B cell (primary cell): ENCODE data around the gene TRIM40. TPM values are rescaled to one million over a fixed set of nuclear protein-coding genes. Genes with fewer than 3 reads are reported as not detected.

Source experiments
- ATAC-seq: fragments of 200-7000 bp; cut with Tn5 transposase; one replicate; pipeline ENCODE4 v1.10.0; 2021; ENCODE audit warnings: low read depth, mild to moderate bottlenecking, moderate number of reproducible peaks, moderate library complexity
- CTCF ChIA-PET: fragments of 350-600 bp; sonication (Branson Sonifier 250); formaldehyde crosslinking; loops from one replicate; lab custom pipeline; 2021; ENCODE audit warnings: antibody characterized with exemption, inconsistent platforms; lab: Charles Lee
- POLR2A ChIA-PET: fragments of 350-600 bp; sonication (Branson Sonifier 250); formaldehyde crosslinking; loops from one replicate; lab custom pipeline; 2021; ENCODE audit warnings: antibody characterized with exemption; lab: Charles Lee
- DNase-seq: peaks from one replicate; pipeline ENCODE4 v3.0.0; 2013
- H2AFZ ChIP-seq: 2 replicates; pipeline ENCODE4 v1.6.1; 2012; ENCODE audit warnings: mild to moderate bottlenecking, low read depth, low read length; ENCODE audit not compliant: insufficient read depth, poor library complexity, severe bottlenecking
- H3K27ac ChIP-seq, 2 donors: 1 replicate in 1 of 2; 2 replicates in 1 of 2; pipeline ENCODE4 v1.5.1; 2012 to 2013; ENCODE audit warnings: low read length in 2 of 2, mild to moderate bottlenecking in 2 of 2, moderate library complexity in 1 of 2
- H3K27me3 ChIP-seq, 4 experiments: fragments of 200-600 bp in 1 of 4; sonication (generic) in 1 of 4; replicated peaks in 1 of 4; 1 replicate in 2 of 4; 2 replicates in 2 of 4; pipeline versions ENCODE4 v1.6.1 to v1.7.0; 2013 to 2016; ENCODE audit warnings: low read length in 3 of 4, mild to moderate bottlenecking in 2 of 4, mixed read lengths in 1 of 4, moderate library complexity in 1 of 4; ENCODE audit not compliant: insufficient read depth in 4 of 4, control insufficient read depth in 3 of 4; ENCODE audit errors: control extremely low read depth in 1 of 4
- H3K36me3 ChIP-seq, 2 experiments: replicated peaks in 1 of 2; 1 replicate in 1 of 2; 2 replicates in 1 of 2; pipeline versions ENCODE4 v1.6.1 to v1.7.1; 2013; ENCODE audit warnings: low read length in 1 of 2; ENCODE audit not compliant: insufficient read depth in 2 of 2, control insufficient read depth in 1 of 2; ENCODE audit errors: control extremely low read depth in 1 of 2, extremely low read depth in 1 of 2
- H3K4me1 ChIP-seq, 2 donors: fragments of 200-600 bp in 1 of 2; sonication (generic) in 1 of 2; 1 replicate in 1 of 2; 2 replicates in 1 of 2; pipeline versions ENCODE4 v1.5.1 to v1.6.1; 2013 to 2017; ENCODE audit warnings: low read length in 2 of 2; ENCODE audit not compliant: control insufficient read depth in 2 of 2, insufficient read depth in 2 of 2
- H3K4me2 ChIP-seq: replicated peaks from 2 replicates; pipeline ENCODE3; 2012; ENCODE audit warnings: mild to moderate bottlenecking, low read depth, low read length; ENCODE audit not compliant: poor library complexity, severe bottlenecking
- H3K4me3 ChIP-seq, 5 experiments: fragments of 200-600 bp in 1 of 5; sonication (generic) in 1 of 5; 1 replicate in 3 of 5; 2 replicates in 2 of 5; pipeline versions ENCODE4 v1.5.1 to v1.7.0; 2011 to 2016; ENCODE audit warnings: low read length in 4 of 5, mild to moderate bottlenecking in 4 of 5, low read depth in 2 of 5, control low read depth in 1 of 5, moderate library complexity in 1 of 5; ENCODE audit not compliant: insufficient read depth in 1 of 5; ENCODE audit errors: control extremely low read depth in 1 of 5, extremely low read depth in 1 of 5
- H3K79me2 ChIP-seq: fragments of 200-600 bp; sonication (generic); one replicate; pipeline ENCODE4 v1.6.0; 2016; ENCODE audit warnings: low read length; ENCODE audit not compliant: control insufficient read depth, insufficient read depth
- H3K9ac ChIP-seq: fragments of 200-600 bp; sonication (generic); 2 replicates; pipeline ENCODE4 v1.6.1; 2017; ENCODE audit warnings: mild to moderate bottlenecking, low read length, moderate library complexity
- H3K9me3 ChIP-seq, 3 donors: one replicate each; pipeline versions ENCODE4 v1.6.1 to v1.7.1; 2013; ENCODE audit warnings: low read length in 2 of 3; ENCODE audit not compliant: control insufficient read depth in 2 of 3, insufficient read depth in 1 of 3; ENCODE audit errors: control extremely low read depth in 1 of 3
- H4K20me1 ChIP-seq: 2 replicates; pipeline ENCODE4 v1.6.0; 2012; ENCODE audit warnings: mild to moderate bottlenecking, low read length; ENCODE audit not compliant: insufficient read depth, control insufficient read depth, poor library complexity, severe bottlenecking
- H3K27ac Mint-ChIP-seq: one replicate; pipeline ENCODE4 v1.8.0; 2021; ENCODE audit warnings: mixed read lengths
- H3K27me3 Mint-ChIP-seq: one replicate; pipeline ENCODE4 v1.8.0; 2021; ENCODE audit warnings: mixed read lengths
- H3K4me1 Mint-ChIP-seq: one replicate; pipeline ENCODE4 v1.8.0; 2021; ENCODE audit warnings: mixed read lengths
- H3K4me3 Mint-ChIP-seq: one replicate; pipeline ENCODE4 v1.8.0; 2021; ENCODE audit warnings: mixed read lengths
- H3K9me3 Mint-ChIP-seq: one replicate; pipeline ENCODE4 v1.8.0; 2022; ENCODE audit warnings: mixed read lengths; ENCODE audit not compliant: insufficient read depth
- EZH2 ChIP-seq: IDR thresholded peaks from 2 replicates; pipeline ENCODE4 v1.6.1; 2012; ENCODE audit warnings: borderline replicate concordance, low read depth, mild to moderate bottlenecking, moderate library complexity, low read length; ENCODE audit not compliant: insufficient read depth, poor library complexity, severe bottlenecking
- WGBS: methylation state at CpG from one replicate; pipeline ENCODE4 v1.1.5; 2013; ENCODE audit warnings: missing lambda C conversion rate; ENCODE audit not compliant: insufficient coverage; 5-methylcytosine and 5-hydroxymethylcytosine counted together
- intact Hi-C: fragments of 100-400 bp; cut with micrococcal nuclease; formaldehyde crosslinking; loops from one replicate; pipeline ENCODE4 v1.10.0; 2022
- polyA plus RNA-seq: library from polyadenylated mRNA; depleted of rRNA; stranded (reverse); fragments of >200 nt; gene quantifications from 2 replicates; pipeline ENCODE4 v1.2.3, GENCODE V29; 2012
- total RNA-seq, 2 donors: library from RNA; stranded (reverse); fragments of 120-200 nt in 1 of 2; gene quantifications; 1 replicate in 1 of 2; 2 replicates in 1 of 2; pipeline versions ENCODE4 v1.2.3 to v1.2.4, GENCODE V29; 2013 to 2022

The TRIM40 gene
- total and polyA plus RNA-seq, 2 donors (not counting 1 experiment from before 2014, with no cell fraction given), result not detected

- ChIA-PET POLR2A (no interaction called here), CTCF (interaction anchor here (2.0 kb wide), 1 partner anchor 14 kb away, joined by 9 read pairs; no protein-coding TSS in a partner anchor)
- H2AFZ ChIP-seq, result no peak overlapping the region
- Mint-ChIP-seq H3K4me1 (no peaks in the 10 kb centered on the region), H3K9me3 (no peaks in the 10 kb centered on the region), H3K27me3 (peaks cover 48% of the 10 kb centered on the region), H3K27ac (no peak overlapping the region), H3K4me3 (no peak overlapping the region)
- intact Hi-C loops, result no loop called here
- no peak overlapping the region for H3K27ac ChIP-seq
- no peaks in the 10 kb centered on the region for H4K20me1 ChIP-seq
- no peak for TF ChIP-seq EZH2
- H3K36me3 ChIP-seq, result no peaks in the 10 kb centered on the region
- WGBS, result 89% methylated on average over 6 of the region's 6 CpGs
- no peak overlapping the region for H3K4me3 ChIP-seq
- no peaks in the 10 kb centered on the region for H3K79me2 ChIP-seq
- H3K4me1 ChIP-seq, result no peaks in the 10 kb centered on the region
- DNase-seq (no peak), ATAC-seq (no peak)
- no peak overlapping the region for H3K9ac ChIP-seq
- no peaks in the 10 kb centered on the region for H3K9me3 ChIP-seq
- H3K27me3 ChIP-seq, result peaks cover 0 to 33% (median 6%) of the 10 kb centered on the region in 4 experiments
- H3K4me2 ChIP-seq, result no peak overlapping the region
Observed at GRCh38 chr6:30144811-30145210, 8.9 kb downstream of the TRIM40 start.

- H3K27ac Mint-ChIP-seq, result no peak overlapping the region
- TF ChIP-seq EZH2, result no peak
- no peak overlapping the region for H3K4me2 ChIP-seq
- 87% methylated on average over 4 of the region's 7 CpGs for WGBS
- ChIA-PET CTCF (no interaction called here), POLR2A (no interaction called here)
- no peaks in the 10 kb centered on the region for H4K20me1 ChIP-seq
- no peak overlapping the region for H3K4me3 ChIP-seq
- H3K9me3 ChIP-seq, result no peaks in the 10 kb centered on the region
- peaks cover 0 to 33% (median 8%) of the 10 kb centered on the region in 4 experiments for H3K27me3 ChIP-seq
- H3K36me3 ChIP-seq, result no peaks in the 10 kb centered on the region
- no peak for ATAC-seq
- no peaks in the 10 kb centered on the region for H3K4me1 ChIP-seq
- H3K9ac ChIP-seq, result no peak overlapping the region
- H2AFZ ChIP-seq, result no peak overlapping the region
- no peaks in the 10 kb centered on the region for H3K9me3 Mint-ChIP-seq
- H3K27ac ChIP-seq, result no peak overlapping the region
- H3K4me3 Mint-ChIP-seq, result no peak overlapping the region
- peaks cover 48% of the 10 kb centered on the region for H3K27me3 Mint-ChIP-seq
- no peak for DNase-seq
- no peaks in the 10 kb centered on the region for H3K79me2 ChIP-seq
- intact Hi-C loops, result no loop called here
- no peaks in the 10 kb centered on the region for H3K4me1 Mint-ChIP-seq
Observed at GRCh38 chr6:30145818-30146217, 9.9 kb downstream of the TRIM40 start.
